Endodermal cell (in vitro differentiated cells): ENCODE data around the gene COL20A1. TPM values are rescaled to one million over a fixed set of nuclear protein-coding genes. Genes with fewer than 3 reads are reported as not detected.

Experiments
- DNase-seq: peaks from one replicate; pipeline ENCODE4 v3.0.0-alpha.2; 2017
- H3K27ac ChIP-seq: 2 replicates; pipeline ENCODE4 v1.5.1; 2013; ENCODE audit warnings: mild to moderate bottlenecking, low read depth, low read length, moderate library complexity
- H3K27me3 ChIP-seq: 2 replicates; pipeline ENCODE4 v1.6.1; 2013; ENCODE audit warnings: mild to moderate bottlenecking, low read length, moderate library complexity; ENCODE audit not compliant: insufficient read depth, control insufficient read depth, poor library complexity, severe bottlenecking
- H3K36me3 ChIP-seq: 2 replicates; pipeline ENCODE4 v1.7.0; 2013; ENCODE audit warnings: mild to moderate bottlenecking, low read length, moderate library complexity; ENCODE audit not compliant: control insufficient read depth, insufficient read depth
- H3K4me1 ChIP-seq: one replicate; pipeline ENCODE4 v1.7.0; 2013; ENCODE audit warnings: low read length; ENCODE audit not compliant: control insufficient read depth, insufficient read depth
- H3K4me3 ChIP-seq: 2 replicates; pipeline ENCODE4 v1.5.1; 2013; ENCODE audit warnings: mild to moderate bottlenecking, low read length, moderate library complexity
- H3K9ac ChIP-seq: 2 replicates; pipeline ENCODE4 v1.6.1; 2013; ENCODE audit warnings: mild to moderate bottlenecking, low read length, moderate library complexity; ENCODE audit not compliant: poor library complexity, severe bottlenecking; ENCODE audit errors: extremely low read depth
- H3K9me3 ChIP-seq: 2 replicates; pipeline ENCODE4 v1.6.1; 2013; ENCODE audit warnings: mild to moderate bottlenecking, low read length, moderate library complexity; ENCODE audit not compliant: control insufficient read depth
- H3K27ac Mint-ChIP-seq: 2 replicates; pipeline ENCODE4 v1.8.0; 2020; ENCODE audit warnings: mixed read lengths
- H3K27me3 Mint-ChIP-seq: 2 replicates; pipeline ENCODE4 v1.8.0; 2021; ENCODE audit warnings: mild to moderate bottlenecking, mixed read lengths; ENCODE audit not compliant: insufficient read depth
- H3K36me3 Mint-ChIP-seq: 2 replicates; pipeline ENCODE4 v1.8.0; 2020; ENCODE audit warnings: low read depth, mixed read lengths
- H3K4me1 Mint-ChIP-seq: 2 replicates; pipeline ENCODE4 v1.8.0; 2020; ENCODE audit warnings: mixed read lengths
- H3K4me3 Mint-ChIP-seq: 2 replicates; pipeline ENCODE4 v1.8.0; 2020; ENCODE audit warnings: mild to moderate bottlenecking, moderate library complexity, mixed read lengths
- H3K9me3 Mint-ChIP-seq: 2 replicates; pipeline ENCODE4 v1.8.0; 2020; ENCODE audit warnings: mild to moderate bottlenecking, mixed read lengths
- CTCF ChIP-seq: fragments of 200-600 bp; sonication (generic); conservative IDR thresholded peaks from 2 replicates; pipeline ENCODE4 v1.5.0; 2021; ENCODE audit warnings: antibody characterized with exemption, mild to moderate bottlenecking
- WGBS, 2 experiments: methylation state at CpG; one replicate each; pipeline versions ENCODE4 v1.1.5 to v1.1.7; 2013; ENCODE audit warnings: missing lambda C conversion rate in 2 of 2, mixed read lengths in 1 of 2; ENCODE audit not compliant: insufficient coverage in 1 of 2, insufficient read length in 1 of 2; 5-methylcytosine and 5-hydroxymethylcytosine counted together
- total RNA-seq, 2 donors: library from RNA; stranded (reverse); fragmentation: NEBNext Ultra II Directional in 1 of 2; extraction: Animal tissue kit (Norgen Biotek cat#: 25700) in 1 of 2; gene quantifications; 2 replicates in 1 of 2; 3 replicates in 1 of 2; pipeline ENCODE4 v1.2.1, GENCODE V29; 2021

The COL20A1 gene
- total RNA-seq, 2 donors from 2014 or later: 0.44 TPM; not detected in 1

DNA sequence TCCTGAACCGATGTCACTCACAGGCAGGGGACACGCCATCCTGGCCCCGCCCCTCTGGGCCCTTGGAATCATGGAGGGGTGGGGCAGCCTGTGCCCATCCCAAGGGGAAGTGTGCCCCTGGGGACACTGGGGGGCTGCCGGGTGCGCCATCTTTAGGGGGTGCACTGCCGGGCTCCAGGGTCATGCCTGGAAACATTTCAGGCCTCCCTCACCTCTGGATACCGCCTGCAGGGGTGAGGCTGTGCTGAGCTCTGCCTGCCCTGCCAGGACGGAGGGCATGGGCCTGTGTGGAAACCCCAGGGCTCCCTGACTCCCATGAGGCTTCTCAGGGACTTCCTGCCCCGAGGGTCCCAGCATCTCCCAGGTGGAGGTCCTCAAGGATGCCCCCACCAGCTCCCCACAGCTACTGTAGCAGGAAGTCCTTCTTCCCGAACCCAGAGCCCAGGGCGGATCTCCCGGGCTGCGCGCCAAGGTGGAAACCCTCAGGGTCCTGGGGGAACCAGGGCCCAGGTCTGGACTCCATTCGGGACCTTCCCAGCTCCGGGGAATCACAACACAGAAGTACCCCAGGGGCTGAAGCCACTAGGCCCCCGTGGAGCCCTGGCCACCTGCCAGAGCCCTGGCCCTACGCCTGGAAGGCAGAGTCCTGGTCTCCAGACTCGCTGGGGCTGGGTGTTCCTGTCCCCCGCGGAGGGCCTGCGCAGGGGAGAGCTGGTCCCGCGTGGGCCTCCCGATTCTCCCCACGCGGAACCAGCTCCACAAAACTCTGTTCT, 52.5 kb downstream of the COL20A1 start:
- no peaks in the 10 kb centered on the region for H3K27me3 Mint-ChIP-seq
- H3K36me3 ChIP-seq: no peaks in the 10 kb centered on the region
- H3K9me3 Mint-ChIP-seq: peaks cover 3% of the 10 kb centered on the region
- 92 to 93% methylated on average over 26 to 27 of the region's 27 CpGs for WGBS, 2 experiments
- no peak overlapping the region for H3K27ac Mint-ChIP-seq
- H3K4me1 ChIP-seq: no peaks in the 10 kb centered on the region
- no peak overlapping the region for H3K9ac ChIP-seq
- H3K4me3 ChIP-seq: no peak overlapping the region
- TF ChIP-seq CTCF: no peak
- no peak overlapping the region for H3K27ac ChIP-seq
- no peak overlapping the region for H3K4me3 Mint-ChIP-seq
- no peaks in the 10 kb centered on the region for H3K4me1 Mint-ChIP-seq
- no peaks in the 10 kb centered on the region for H3K27me3 ChIP-seq
- H3K9me3 ChIP-seq: no peaks in the 10 kb centered on the region
- DNase-seq: no peak
- no peaks in the 10 kb centered on the region for H3K36me3 Mint-ChIP-seq

GRCh38 chr20:63346131-63347080, 53.4 kb downstream of the COL20A1 start:
- H3K4me3 ChIP-seq: no peak overlapping the region
- no peaks in the 10 kb centered on the region for H3K9me3 ChIP-seq
- no peak for DNase-seq
- Mint-ChIP-seq H3K36me3 (no peaks in the 10 kb centered on the region), H3K27me3 (no peaks in the 10 kb centered on the region), H3K27ac (no peak overlapping the region), H3K4me1 (no peaks in the 10 kb centered on the region), H3K4me3 (no peak overlapping the region), H3K9me3 (peaks cover 8% of the 10 kb centered on the region)
- no peaks in the 10 kb centered on the region for H3K36me3 ChIP-seq
- TF ChIP-seq CTCF: no peak
- H3K27ac ChIP-seq: no peak overlapping the region
- 89 to 92% methylated on average over 27 to 50 of the region's 50 CpGs for WGBS, 2 experiments
- H3K27me3 ChIP-seq: no peaks in the 10 kb centered on the region
- no peaks in the 10 kb centered on the region for H3K4me1 ChIP-seq
- no peak overlapping the region for H3K9ac ChIP-seq

GRCh38 chr20:63347081-63347741, 54.2 kb downstream of the COL20A1 start:
- Histone ChIP-seq H3K27ac (no peak overlapping the region), H3K27me3 (no peaks in the 10 kb centered on the region), H3K36me3 (no peaks in the 10 kb centered on the region), H3K4me3 (no peak overlapping the region), H3K4me1 (no peaks in the 10 kb centered on the region), H3K9ac (no peak overlapping the region), H3K9me3 (no peaks in the 10 kb centered on the region)
- Mint-ChIP-seq H3K4me3 (no peak overlapping the region), H3K9me3 (peaks cover 8% of the 10 kb centered on the region), H3K4me1 (no peaks in the 10 kb centered on the region), H3K27me3 (no peaks in the 10 kb centered on the region), H3K36me3 (no peaks in the 10 kb centered on the region), H3K27ac (no peak overlapping the region)
- no peak for TF ChIP-seq CTCF
- DNase-seq: no peak
- WGBS, 2 experiments: 81 to 93% methylated on average over 13 to 33 of the region's 33 CpGs
